HG03521 (cell line): Measurements from ENCODE around the gene EIF4E3.

Experiments used
- ATAC-seq: cut with Tn5 transposase; IDR thresholded peaks from one replicate; pipeline ENCODE4 v1.9.1; 2021; ENCODE audit warnings: mild to moderate bottlenecking, moderate library complexity; ENCODE audit not compliant: unreplicated experiment

EIF4E3 gene

GRCh38 chr3:71725271-71725991 is at the start of gene EIF4E3:
Gene EIF4E3 (minus strand): TSS chr3:71725402. CDS start chr3:71725367, 35 bp downstream.
- no peak for ATAC-seq

GRCh38 chr3:71771884-71772283 is 46.7 kb upstream of the EIF4E3 start:
- no peak for ATAC-seq

- ATAC-seq, result no peak
Measured at GRCh38 chr3:71771126-71771525, 45.9 kb upstream of the EIF4E3 start.

DNA sequence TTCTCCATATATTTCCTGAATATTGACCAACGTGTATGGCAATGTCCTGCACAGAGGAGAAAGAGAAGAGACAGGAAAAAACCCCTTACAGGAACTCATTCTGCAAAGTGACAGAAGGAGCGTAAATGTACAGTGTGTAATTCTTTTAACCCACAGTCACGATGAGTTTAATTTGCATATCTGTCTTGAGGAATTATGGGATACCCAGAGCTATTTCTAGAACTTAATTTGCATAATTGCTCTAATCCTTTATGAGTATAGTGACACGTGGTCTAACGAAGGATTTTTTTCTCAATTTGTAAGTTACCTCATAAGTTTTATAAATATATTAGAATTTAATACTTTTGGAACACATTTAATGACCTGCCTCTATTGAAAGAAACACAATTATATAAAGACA is 38.2 kb upstream of the EIF4E3 start:
- no peak for ATAC-seq

DNA sequence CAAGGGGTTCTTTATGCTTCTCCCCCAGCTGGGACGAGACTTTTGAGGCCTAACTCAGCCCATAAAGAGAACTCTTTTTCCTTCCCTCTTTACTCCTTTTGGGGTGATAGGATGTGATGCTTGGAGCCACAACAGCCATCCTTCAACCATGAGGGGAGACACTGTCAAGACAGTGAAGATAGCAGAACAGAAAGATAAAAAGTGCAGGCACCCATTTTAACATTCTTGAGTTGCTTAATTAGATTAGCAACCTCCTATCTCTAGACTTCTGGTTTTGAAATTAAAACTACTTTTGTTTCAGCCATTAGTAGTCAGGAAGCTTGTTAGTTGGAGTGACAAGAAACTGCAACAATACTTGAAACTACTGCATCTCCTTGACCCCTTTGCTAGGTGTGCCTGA is 34.9 kb upstream of the EIF4E3 start:
- ATAC-seq, result no peak

GRCh38 chr3:71759401-71759800 is 34.2 kb upstream of the EIF4E3 start:
- no peak for ATAC-seq

DNA sequence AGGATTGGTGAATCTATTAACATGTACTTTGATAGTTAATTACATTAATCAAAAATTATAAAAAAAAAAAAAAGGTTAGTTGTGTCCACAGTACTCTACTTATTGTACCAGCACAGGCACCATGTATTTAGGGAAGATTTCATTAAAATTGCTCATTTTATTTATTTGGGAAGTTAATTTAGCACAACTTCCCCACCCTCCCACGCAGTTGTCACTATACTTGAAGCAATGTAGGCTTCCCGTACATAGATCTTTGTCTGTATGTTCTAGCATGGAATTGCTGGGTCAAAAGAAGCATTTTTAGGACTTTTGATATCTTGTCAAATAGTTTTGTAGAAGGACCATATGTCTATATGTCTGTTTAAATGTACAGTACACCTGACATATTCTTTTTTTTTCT is 32.9 kb upstream of the EIF4E3 start:
- no peak for ATAC-seq

DNA sequence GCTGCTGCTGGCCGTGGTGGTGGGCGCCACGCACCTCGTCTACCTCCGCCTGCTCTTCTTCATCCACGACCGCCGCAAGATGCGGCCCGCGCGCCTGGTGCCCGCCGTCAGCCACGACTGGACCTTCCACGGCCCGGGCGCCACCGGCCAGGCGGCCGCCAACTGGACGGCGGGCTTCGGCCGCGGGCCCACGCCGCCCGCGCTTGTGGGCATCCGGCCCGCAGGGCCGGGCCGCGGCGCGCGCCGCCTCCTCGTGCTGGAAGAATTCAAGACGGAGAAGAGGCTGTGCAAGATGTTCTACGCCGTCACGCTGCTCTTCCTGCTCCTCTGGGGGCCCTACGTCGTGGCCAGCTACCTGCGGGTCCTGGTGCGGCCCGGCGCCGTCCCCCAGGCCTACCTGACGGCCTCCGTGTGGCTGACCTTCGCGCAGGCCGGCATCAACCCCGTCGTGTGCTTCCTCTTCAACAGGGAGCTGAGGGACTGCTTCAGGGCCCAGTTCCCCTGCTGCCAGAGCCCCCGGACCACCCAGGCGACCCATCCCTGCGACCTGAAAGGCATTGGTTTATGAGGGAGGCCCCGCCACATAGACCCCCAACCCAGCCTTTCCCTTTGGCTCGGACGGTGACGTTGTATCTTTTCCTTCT is 29.5 kb upstream of the EIF4E3 start:
- ATAC-seq, result no peak

- no peak for ATAC-seq
Measured at GRCh38 chr3:71753701-71754609, 28.8 kb upstream of the EIF4E3 start, which contains the start of gene GPR27. Gene GPR27 (plus strand): TSS chr3:71753855. CDS start chr3:71754050, 195 bp downstream.

DNA sequence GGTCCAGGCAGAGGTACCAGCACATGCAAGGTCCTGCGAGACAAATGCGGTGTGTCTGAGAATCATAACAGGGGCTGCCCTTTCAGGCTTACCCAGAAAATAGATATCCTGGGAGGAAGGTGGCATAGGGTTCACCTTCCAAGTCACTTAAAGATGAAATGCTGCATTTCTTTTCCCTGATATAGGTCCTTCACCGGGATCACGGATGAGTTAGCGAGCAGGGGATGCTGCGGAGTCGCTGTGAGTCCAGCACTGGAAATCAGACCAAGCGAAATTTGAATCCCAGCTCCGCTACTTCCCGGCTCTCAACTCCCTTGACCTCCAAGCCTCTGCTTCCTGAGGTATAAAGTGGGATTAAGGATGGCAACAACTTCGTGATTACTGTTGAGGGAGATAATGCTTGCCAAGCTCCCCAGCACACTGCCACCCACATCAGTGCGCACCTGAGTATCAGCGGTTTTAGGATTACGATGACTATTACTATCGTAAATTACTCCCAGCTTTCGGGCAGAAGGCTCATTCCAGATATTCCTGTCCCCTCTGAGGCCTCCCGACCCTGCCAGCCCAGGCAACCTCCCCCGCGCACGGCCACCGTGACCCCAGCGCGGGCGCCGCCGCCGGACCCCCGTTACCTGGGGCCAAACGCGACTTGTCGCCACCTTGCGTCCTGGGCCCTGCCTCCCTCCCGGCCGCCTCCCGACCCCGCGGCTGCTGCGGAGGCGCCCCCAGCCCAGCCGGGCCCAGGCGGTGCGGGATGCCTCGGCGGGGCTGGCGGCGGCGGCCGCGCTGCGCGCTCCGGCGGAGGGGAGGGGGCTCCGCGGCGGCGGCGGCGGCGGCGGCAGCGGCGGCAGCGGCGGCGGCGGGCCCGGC is 27.9 kb upstream of the EIF4E3 start:
- no peak for ATAC-seq

- ATAC-seq, result no peak
Measured at GRCh38 chr3:71751602-71752001, 26.4 kb upstream of the EIF4E3 start.

GRCh38 chr3:71744738-71745137 is 19.5 kb upstream of the EIF4E3 start:
- ATAC-seq, result no peak

- no peak for ATAC-seq
Measured at GRCh38 chr3:71742621-71743020, 17.4 kb upstream of the EIF4E3 start.

- no peak for ATAC-seq
Measured at GRCh38 chr3:71734881-71735280, 9.7 kb upstream of the EIF4E3 start.

DNA sequence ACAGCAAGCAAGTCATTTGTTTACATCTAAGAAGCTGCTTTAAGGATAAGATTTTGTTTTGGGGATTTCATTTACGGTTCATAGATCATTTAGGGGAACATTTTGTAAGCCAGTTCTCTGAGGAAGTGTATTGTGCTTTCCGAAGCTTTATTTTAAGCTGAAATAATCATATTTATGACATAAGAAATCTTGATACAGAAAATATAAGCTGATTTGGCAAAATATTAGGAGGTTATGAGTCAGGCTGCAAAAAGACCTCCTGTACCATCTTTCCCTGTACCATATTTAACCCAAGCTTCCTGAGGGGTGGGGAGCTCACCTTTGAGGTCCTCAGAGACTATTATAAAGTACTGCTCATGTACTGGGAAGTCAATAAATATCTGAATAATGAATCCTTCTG is 8.1 kb upstream of the EIF4E3 start:
- ATAC-seq, result no peak

DNA sequence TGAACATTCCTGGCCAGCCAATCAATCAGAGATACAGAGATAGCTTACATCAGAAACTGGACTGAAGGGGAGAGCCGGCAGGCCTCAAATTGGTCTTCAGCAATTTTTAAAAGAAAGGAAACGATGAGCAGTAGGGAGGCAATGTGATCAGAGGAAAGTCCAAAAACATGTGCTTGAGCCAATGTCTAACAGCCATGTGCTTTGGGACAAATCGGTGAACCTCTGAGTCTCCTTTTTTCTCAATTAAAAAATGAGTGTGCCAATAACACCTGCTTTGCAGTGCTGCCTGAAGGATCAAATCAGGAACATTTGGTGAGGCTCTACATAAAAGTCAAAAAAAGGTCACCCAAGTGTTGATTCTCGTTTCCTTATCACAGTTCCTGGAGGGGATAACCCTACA is 7.4 kb upstream of the EIF4E3 start:
- ATAC-seq, result no peak

DNA sequence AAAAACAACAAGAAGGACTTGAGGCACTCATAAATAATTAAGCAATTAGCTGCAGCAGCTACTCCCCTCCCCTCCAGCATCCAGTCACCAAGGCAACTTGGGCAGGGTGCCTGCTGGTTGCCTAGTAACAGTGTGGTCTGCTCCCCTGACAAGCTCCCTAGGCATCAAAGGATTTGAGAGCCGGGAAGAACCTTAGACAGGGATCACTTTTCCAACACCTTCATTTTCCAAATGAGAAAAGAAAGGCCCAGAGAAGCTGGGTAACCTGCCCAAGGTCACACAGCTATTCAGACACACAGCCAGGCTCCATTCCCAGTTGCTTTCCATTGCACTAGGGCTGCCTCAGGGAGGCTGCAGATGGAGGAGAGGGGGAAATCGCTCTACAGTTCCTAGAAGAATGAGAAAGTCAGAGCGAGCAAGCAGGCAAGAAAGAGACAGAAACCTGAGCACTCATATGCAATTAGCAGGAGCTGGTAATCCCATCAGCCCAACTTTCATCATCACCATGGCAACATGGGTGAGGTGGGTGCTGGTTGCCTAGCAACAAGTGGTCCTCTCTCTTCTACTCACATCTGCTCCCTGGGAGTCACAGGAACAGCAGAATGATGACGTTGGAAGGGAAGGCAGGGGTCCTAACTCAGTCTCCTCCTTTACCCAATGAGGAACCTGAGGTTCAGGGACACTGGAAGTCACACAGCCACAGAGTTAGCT is 3.6 kb upstream of the EIF4E3 start:
- ATAC-seq, result no peak

GRCh38 chr3:71726146-71726545 is 944 bp upstream of the EIF4E3 start:
- ATAC-seq, result no peak

- ATAC-seq, result no peak
Measured at GRCh38 chr3:71724584-71725270, 475 bp downstream of the EIF4E3 start.

DNA sequence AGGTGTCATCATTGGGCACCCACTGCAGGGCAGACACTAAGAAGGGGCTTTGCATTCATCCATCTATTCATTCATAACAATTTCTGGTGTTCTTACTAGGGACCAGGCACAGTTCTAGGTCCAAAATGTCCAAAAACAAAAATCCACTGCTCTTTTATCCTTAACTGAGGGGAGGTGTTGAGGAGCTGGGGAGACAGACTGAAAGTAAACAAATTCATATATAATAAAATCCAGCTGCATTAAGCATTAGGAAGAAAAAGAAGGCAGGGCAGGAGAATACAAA is 1.1 kb downstream of the EIF4E3 start:
- ATAC-seq, result no peak
